GM12872 (cell line): ENCODE data around the gene CLIP2.

Experiments
- CTCF ChIP-seq: IDR thresholded peaks from 3 replicates; pipeline ENCODE4 v1.5.1; 2011; ENCODE audit warnings: low read depth, mild to moderate bottlenecking, low read length, moderate library complexity; ENCODE audit not compliant: insufficient read depth

Gene CLIP2

GRCh38 chr7:74355091-74355490 is 65.9 kb downstream of the CLIP2 start:
- TF ChIP-seq CTCF = no peak

GRCh38 chr7:74356589-74357315 is 67.5 kb downstream of the CLIP2 start:
- TF ChIP-seq CTCF = no peak

- TF ChIP-seq CTCF = no peak
Measured at GRCh38 chr7:74360008-74360407, 70.8 kb downstream of the CLIP2 start.

- TF ChIP-seq CTCF = no peak
Measured at GRCh38 chr7:74362266-74362665, 73.1 kb downstream of the CLIP2 start.

- peak; percentile 38; the same call in 2 of the 3 replicates for TF ChIP-seq CTCF
Measured at GRCh38 chr7:74364061-74364460, 74.9 kb downstream of the CLIP2 start.

GRCh38 chr7:74365322-74366022 is 76.3 kb downstream of the CLIP2 start:
- no peak for TF ChIP-seq CTCF

GRCh38 chr7:74371381-74372341 is 82.5 kb downstream of the CLIP2 start:
- TF ChIP-seq CTCF = no peak
